ENCODE measurements around the gene FRMD4A.

- no peak for TF ChIP-seq CTCF (IDR thresholded peaks at IDR 0.05)
- TF ChIP-seq POLR2A (IDR thresholded peaks at IDR 0.05), result no peak
Measured at GRCh38 chr10:14372606-14373005, 41.9 kb upstream of the FRMD4A start.

Measured in uterus (tissue), 2 donors.